Gastrocnemius medialis (tissue), 4 donors: Measurements from ENCODE around the gene CA9. TPM values are rescaled to one million over a fixed set of nuclear protein-coding genes. Genes with fewer than 3 reads are reported as not detected.

Experiments
- ATAC-seq, 2 donors: fragments of 150-250 bp; one replicate each; pipeline ENCODE4 v1.9.1; 2016
- DNase-seq, 2 donors: peaks; one replicate each; pipeline ENCODE4 v3.0.0-alpha.2; 2019
- H3K27ac ChIP-seq, 4 donors: fragments of 200-600 bp; sonication (generic); 1 replicate in 1 of 4; 2 replicates in 3 of 4; pipeline ENCODE4 v1.5.1; 2016 to 2018; ENCODE audit warnings: mild to moderate bottlenecking in 2 of 4, moderate library complexity in 1 of 4
- H3K27me3 ChIP-seq, 3 donors: fragments of 200-600 bp; sonication (generic) in 2 of 3; 1 replicate in 1 of 3; 2 replicates in 2 of 3; pipeline versions ENCODE4 v1.5.1 to v1.6.0; 2016 to 2019; ENCODE audit warnings: mild to moderate bottlenecking in 1 of 3, moderate library complexity in 1 of 3
- H3K36me3 ChIP-seq, 2 donors: fragments of 200-600 bp; sonication (generic) in 1 of 2; one replicate each; pipeline ENCODE4 v1.5.1; 2017 to 2018
- H3K4me1 ChIP-seq, 2 donors: fragments of 200-600 bp; sonication (generic) in 1 of 2; one replicate each; pipeline ENCODE4 v1.5.1; 2016 to 2017; ENCODE audit warnings: mild to moderate bottlenecking in 2 of 2
- H3K4me3 ChIP-seq, 4 donors: fragments of 200-600 bp; sonication (generic) in 3 of 4; 1 replicate in 1 of 4; 2 replicates in 3 of 4; pipeline ENCODE4 v1.5.1; 2016 to 2019; ENCODE audit warnings: mild to moderate bottlenecking in 2 of 4
- H3K9me3 ChIP-seq, 3 donors: fragments of 200-600 bp; sonication (generic) in 2 of 3; 1 replicate in 1 of 3; 2 replicates in 2 of 3; pipeline ENCODE4 v1.5.1; 2016 to 2019
- POLR2A ChIP-seq, 2 donors: fragments of 450-650 bp; IDR thresholded peaks; one replicate each; pipeline ENCODE4 v1.6.1; 2017; ENCODE audit warnings: antibody characterized with exemption in 2 of 2, mild to moderate bottlenecking in 2 of 2, moderate library complexity in 2 of 2
- in situ Hi-C, 4 donors: fragments of 200-750 bp; cut with MboI; loops; one replicate each; pipeline versions ENCODE4 v1.15.0 to v1.8.0; 2017; ENCODE audit warnings: low sequenced_read_pairs in 4 of 4
- intact Hi-C: fragments of 100-400 bp; cut with DNase I; formaldehyde crosslinking; loops from one replicate; pipeline ENCODE4 v1.15.1; 2023; ENCODE audit warnings: low total_unique reads
- total RNA-seq, 4 donors: library from RNA; depleted of rRNA; stranded (reverse); fragments of >200 nt; gene quantifications; one replicate each; pipeline versions ENCODE4 v1.1.0 to v1.2.3, GENCODE V29; 2016
- TF ChIP-seq, protein P1 (sequence below), 5 experiments: fragments of 450-650 bp in 3 of 5; fragments of 200-600 bp in 2 of 5; sonication (generic) in 2 of 5; IDR thresholded peaks in 4 of 5; conservative IDR thresholded peaks in 1 of 5; 1 replicate in 4 of 5; 2 replicates in 1 of 5; pipeline ENCODE4 v1.5.1; 2016 to 2019; ENCODE audit warnings: antibody characterized with exemption in 5 of 5, mild to moderate bottlenecking in 3 of 5, moderate library complexity in 3 of 5

Gene CA9
- total RNA-seq, 4 donors from 2014 or later: not detected

DNA sequence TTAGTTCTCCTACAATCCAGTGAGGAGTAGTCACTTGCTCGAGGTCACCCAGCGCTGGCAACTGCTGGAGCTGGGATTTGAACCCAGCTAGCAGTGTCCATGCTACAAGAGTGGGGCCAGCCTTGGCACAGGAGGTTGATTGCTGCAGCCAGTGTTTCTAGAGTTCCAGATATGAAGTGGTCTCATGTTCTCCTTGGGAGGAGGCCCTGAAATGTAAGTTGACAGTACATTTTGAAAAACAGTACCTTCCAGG, 14.8 kb upstream of the CA9 start:
- Histone ChIP-seq H3K4me1 (peaks cover 28 to 29% of the 10 kb centered on the region in 2 donors), H3K9me3 (no peaks in the 10 kb centered on the region), H3K27ac (peak overlapping the region; percentile 92 to 97 (median 96)), H3K27me3 (no peaks in the 10 kb centered on the region), H3K4me3 (peak overlapping the region; percentile 79 to 85 (median 82)), H3K36me3 (peaks cover 0 to 12% of the 10 kb centered on the region in 2 donors)
- TF ChIP-seq POLR2A (IDR thresholded peaks at IDR 0.05): no peak
- TF ChIP-seq, protein P1, sequence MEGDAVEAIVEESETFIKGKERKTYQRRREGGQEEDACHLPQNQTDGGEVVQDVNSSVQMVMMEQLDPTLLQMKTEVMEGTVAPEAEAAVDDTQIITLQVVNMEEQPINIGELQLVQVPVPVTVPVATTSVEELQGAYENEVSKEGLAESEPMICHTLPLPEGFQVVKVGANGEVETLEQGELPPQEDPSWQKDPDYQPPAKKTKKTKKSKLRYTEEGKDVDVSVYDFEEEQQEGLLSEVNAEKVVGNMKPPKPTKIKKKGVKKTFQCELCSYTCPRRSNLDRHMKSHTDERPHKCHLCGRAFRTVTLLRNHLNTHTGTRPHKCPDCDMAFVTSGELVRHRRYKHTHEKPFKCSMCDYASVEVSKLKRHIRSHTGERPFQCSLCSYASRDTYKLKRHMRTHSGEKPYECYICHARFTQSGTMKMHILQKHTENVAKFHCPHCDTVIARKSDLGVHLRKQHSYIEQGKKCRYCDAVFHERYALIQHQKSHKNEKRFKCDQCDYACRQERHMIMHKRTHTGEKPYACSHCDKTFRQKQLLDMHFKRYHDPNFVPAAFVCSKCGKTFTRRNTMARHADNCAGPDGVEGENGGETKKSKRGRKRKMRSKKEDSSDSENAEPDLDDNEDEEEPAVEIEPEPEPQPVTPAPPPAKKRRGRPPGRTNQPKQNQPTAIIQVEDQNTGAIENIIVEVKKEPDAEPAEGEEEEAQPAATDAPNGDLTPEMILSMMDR (IDR thresholded peaks at IDR 0.05 in 4 of 5, conservative IDR thresholded peaks at IDR 0.05 in 1 of 5): no peak
- in situ Hi-C loops (loop anchor here in 1 of 4 donors (25.0 kb wide), 1 partner anchor 97 kb away; a partner anchor contains a TSS), intact Hi-C loops (loop anchor here (1.0 to 10.0 kb wide), 5 partner anchors 31 to 664 kb away; partner anchors contain the start of genes CREB3, SPAG8 and TLN1)
- ATAC-seq: peak; percentile 10 to 21
- peak in 1 of 2 donors; percentile 70 for DNase-seq

DNA sequence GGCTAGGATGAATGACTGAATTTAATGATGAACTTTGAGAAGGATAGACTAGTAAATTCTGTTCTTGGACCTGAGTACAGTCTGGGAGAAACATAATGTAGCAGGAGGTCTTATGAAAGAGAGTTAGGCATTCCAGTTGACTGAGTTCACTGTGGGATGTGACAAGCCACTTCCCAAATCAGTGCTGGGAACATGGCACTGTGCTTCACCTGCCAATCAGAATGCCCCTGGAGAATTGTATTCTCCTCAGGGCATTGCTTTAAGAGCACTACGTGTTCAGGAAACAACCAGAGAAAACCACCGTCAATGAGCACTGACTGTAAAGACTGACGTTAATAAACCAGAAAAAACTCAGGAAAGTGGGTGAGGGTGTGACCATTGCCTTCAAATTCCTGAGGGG, 14.4 kb upstream of the CA9 start:
- intact Hi-C loops: loop anchor here (2.0 to 10.0 kb wide), 3 partner anchors 95 to 665 kb away; partner anchors contain the start of gene SPAG8
- DNase-seq (peak in 1 of 2 donors; percentile 62), ATAC-seq (peak; percentile 37 to 50)
- peaks cover 28 to 29% of the 10 kb centered on the region in 2 donors for H3K4me1 ChIP-seq
- in situ Hi-C loops: loop anchor here in 1 of 4 donors (25.0 kb wide), 1 partner anchor 97 kb away; a partner anchor contains a TSS
- H3K27me3 ChIP-seq: no peaks in the 10 kb centered on the region
- TF ChIP-seq POLR2A (IDR thresholded peaks at IDR 0.05): peak; percentile 8 to 18
- TF ChIP-seq, protein P1 (IDR thresholded peaks at IDR 0.05 in 4 of 5, conservative IDR thresholded peaks at IDR 0.05 in 1 of 5): no peak
- H3K9me3 ChIP-seq: no peaks in the 10 kb centered on the region
- H3K4me3 ChIP-seq: peak overlapping the region; percentile 79 to 85 (median 82)
- H3K27ac ChIP-seq: peak overlapping the region; percentile 92 to 97 (median 96)
- H3K36me3 ChIP-seq: peaks cover 0 to 12% of the 10 kb centered on the region in 2 donors

DNA sequence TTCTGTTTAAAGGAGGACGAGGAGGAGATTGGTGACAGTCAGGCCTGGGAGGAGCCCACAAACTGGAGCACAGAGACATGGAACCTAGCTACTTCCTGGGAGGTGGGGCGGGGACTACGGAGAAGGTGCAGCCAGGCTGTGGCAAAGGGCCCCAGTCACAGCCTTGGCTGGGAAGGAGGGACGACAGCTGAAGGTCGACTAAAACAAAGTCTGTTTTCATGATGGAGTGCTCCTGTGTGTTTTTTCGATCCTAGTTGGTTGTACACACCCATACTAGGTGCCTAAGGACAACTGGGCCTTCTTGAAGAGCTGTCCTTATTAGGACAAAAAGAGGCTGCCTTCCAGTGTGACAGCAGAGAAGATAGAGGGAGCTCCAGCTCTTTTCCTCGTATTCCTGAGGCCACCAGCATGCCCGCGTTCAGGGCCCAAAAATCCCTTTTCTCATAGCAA, 12.7 kb upstream of the CA9 start:
- Histone ChIP-seq H3K27ac (peak overlapping the region; percentile 92 to 97 (median 96)), H3K36me3 (peaks cover 0 to 12% of the 10 kb centered on the region in 2 donors), H3K27me3 (no peaks in the 10 kb centered on the region), H3K4me1 (peaks cover 33 to 38% of the 10 kb centered on the region in 2 donors), H3K9me3 (no peaks in the 10 kb centered on the region), H3K4me3 (no peak overlapping the region)
- in situ Hi-C loops (loop anchor here in 2 of 4 donors (10.0 to 25.0 kb wide), 2 partner anchors 64 to 99 kb away; a partner anchor contains a TSS), intact Hi-C loops (no loop called here)
- no peak for DNase-seq
- TF ChIP-seq, protein P1 (IDR thresholded peaks at IDR 0.05 in 4 of 5, conservative IDR thresholded peaks at IDR 0.05 in 1 of 5): peak; percentile 23 to 59 (median 41)
- TF ChIP-seq POLR2A (IDR thresholded peaks at IDR 0.05): no peak
- no peak for ATAC-seq

DNA sequence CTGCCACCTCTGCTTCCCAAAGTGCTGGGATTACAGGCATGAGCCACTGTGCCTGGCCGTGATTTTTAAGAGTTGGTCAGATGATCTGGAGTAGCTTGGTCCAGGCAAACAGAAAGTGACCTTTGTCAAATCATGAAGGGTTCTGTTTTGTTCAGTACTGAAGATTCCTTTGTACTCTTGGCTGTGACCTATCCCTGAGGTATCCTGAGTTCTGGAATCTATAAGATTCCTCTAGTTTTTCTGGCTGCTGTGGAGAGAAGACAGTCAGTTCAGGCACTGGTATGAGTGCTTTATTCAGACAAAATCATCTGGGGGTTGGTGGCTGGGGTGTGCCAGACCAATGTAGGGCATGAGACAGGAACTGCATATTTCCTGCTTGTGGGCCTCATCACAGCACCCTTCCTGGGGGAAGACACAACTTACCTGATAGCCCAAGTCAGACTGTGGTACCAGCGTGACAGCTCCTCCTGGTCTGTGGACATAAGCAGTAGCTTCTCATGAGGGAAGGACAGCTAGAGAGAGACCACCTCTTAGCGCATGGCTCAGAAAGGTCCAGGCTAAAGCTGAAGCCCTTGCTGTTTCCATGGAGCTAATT, 11.9 kb upstream of the CA9 start:
- peaks cover 0 to 12% of the 10 kb centered on the region in 2 donors for H3K36me3 ChIP-seq
- H3K4me3 ChIP-seq: no peak overlapping the region
- intact Hi-C loops (no loop called here), in situ Hi-C loops (loop anchor here in 2 of 4 donors (10.0 to 25.0 kb wide), 2 partner anchors 63 to 100 kb away; a partner anchor contains a TSS)
- peak overlapping the region; percentile 92 to 97 (median 96) for H3K27ac ChIP-seq
- no peaks in the 10 kb centered on the region for H3K27me3 ChIP-seq
- H3K9me3 ChIP-seq: no peaks in the 10 kb centered on the region
- TF ChIP-seq POLR2A (IDR thresholded peaks at IDR 0.05): no peak
- TF ChIP-seq, protein P1 (IDR thresholded peaks at IDR 0.05 in 4 of 5, conservative IDR thresholded peaks at IDR 0.05 in 1 of 5): no peak
- peaks cover 33 to 38% of the 10 kb centered on the region in 2 donors for H3K4me1 ChIP-seq
- no peak for ATAC-seq
- no peak for DNase-seq
